HFF-Myc (cell line): ENCODE measurements around the gene UGT1A3.

Source experiments
- DNase-seq: peaks from one replicate; pipeline ENCODE4 v3.0.0-alpha.2; 2011; ENCODE audit warnings: low read depth; ENCODE audit errors: extremely low read depth
- H3K4me3 ChIP-seq: replicated peaks from 2 replicates; pipeline ENCODE4 v1.5.1; 2011; ENCODE audit warnings: low read depth, mild to moderate bottlenecking, control low read depth, low read length
- CTCF ChIP-seq: IDR thresholded peaks from 2 replicates; pipeline ENCODE4 v1.5.1; 2012; ENCODE audit warnings: mild to moderate bottlenecking, low read depth, low read length, control low read depth; ENCODE audit errors: missing control alignments

UGT1A3 gene

DNA sequence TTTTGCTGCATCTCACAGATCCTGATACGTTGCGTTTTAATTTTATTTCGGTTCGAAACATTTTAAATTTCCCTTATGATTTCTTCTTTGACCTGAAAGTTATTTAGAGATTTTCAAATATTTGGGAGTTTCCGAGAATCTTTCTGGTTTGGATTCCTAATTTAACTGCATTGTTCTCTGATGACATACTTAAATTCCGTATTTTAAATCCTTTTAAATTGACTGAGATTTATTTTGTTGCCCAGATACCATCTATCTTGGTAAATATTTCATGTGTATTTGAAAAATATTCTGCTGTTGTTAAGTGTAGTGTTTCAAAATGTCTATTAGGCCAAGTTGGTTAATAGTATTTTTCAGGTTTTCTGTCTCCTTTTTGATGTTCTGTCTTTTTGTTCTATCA lies 87.0 kb downstream of the UGT1A3 start:
- DNase-seq, result no peak
- no peak for TF ChIP-seq CTCF
- no peak overlapping the region for H3K4me3 ChIP-seq

- no peak for TF ChIP-seq CTCF
- no peak for DNase-seq
- H3K4me3 ChIP-seq, result no peak overlapping the region
These were observed 87.5 kb downstream of the UGT1A3 start for GRCh38 chr2:233816334-233816733.

GRCh38 chr2:233816771-233817170 lies 87.9 kb downstream of the UGT1A3 start:
- TF ChIP-seq CTCF, result no peak
- no peak overlapping the region for H3K4me3 ChIP-seq
- DNase-seq, result no peak

DNA sequence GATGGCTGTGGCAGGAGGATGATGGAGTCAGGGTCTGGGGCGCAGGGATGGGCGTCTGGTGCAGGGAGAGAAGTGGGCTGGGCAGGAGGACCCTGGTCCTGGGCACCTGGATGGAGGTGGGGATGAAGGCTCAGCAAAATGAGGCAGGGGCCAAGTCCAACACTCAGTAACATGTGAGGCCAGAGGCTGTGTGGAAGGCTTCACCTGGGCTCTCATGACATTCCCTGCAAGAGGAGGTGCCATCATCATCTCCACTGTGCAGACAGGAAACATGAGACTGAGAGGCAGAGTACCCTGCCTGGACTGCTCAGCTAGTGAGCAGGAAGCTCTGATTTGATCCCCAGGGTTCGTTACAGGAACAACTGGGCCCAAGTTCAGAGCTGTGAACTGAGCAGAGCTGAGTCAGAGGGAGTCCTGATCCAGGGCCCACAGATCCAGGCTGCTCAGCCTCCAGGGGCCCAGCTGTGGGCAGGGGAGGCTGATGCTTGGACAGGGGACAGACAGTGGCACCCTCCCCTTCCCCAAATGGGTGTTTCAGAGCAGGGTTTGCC lies 88.6 kb downstream of the UGT1A3 start:
- TF ChIP-seq CTCF, result no peak
- H3K4me3 ChIP-seq, result no peak overlapping the region
- DNase-seq, result no peak

- TF ChIP-seq CTCF, result no peak
- DNase-seq, result no peak
- H3K4me3 ChIP-seq, result no peak overlapping the region
These were observed 89.3 kb downstream of the UGT1A3 start for GRCh38 chr2:233817995-233818638.

- TF ChIP-seq CTCF, result no peak
- no peak for DNase-seq
- H3K4me3 ChIP-seq, result no peak overlapping the region
These were observed 90.1 kb downstream of the UGT1A3 start for GRCh38 chr2:233818639-233819621.
